K562 (cell line): ENCODE data around the gene PLCB3. TPM values are rescaled to one million over a fixed set of nuclear protein-coding genes. Genes with fewer than 3 reads are reported as not detected.
A peak's percentile ranks its signal among the peaks of the same experiment; 100 is the strongest.

Experiments
- CREB1 ChIP-seq, 2 experiments: sonication (generic) in 1 of 2; formaldehyde crosslinking in 1 of 2; IDR thresholded peaks; 2 replicates each; pipeline versions ENCODE4 v1.6.1 to v1.8.0; 2012 to 2022; ENCODE audit warnings: inconsistent platforms in 1 of 2, mild to moderate bottlenecking in 1 of 2, missing genetic modification reagents in 1 of 2, moderate library complexity in 1 of 2
- EP400 ChIP-seq: fragments of 450-650 bp; IDR thresholded peaks from 2 replicates; pipeline ENCODE4 v1.6.1; 2017; ENCODE audit warnings: antibody characterized with exemption, mild to moderate bottlenecking, moderate library complexity
- GATAD2A ChIP-seq: fragments of 450-650 bp; IDR thresholded peaks from 2 replicates; pipeline ENCODE4 v1.6.1; 2017
- HLTF ChIP-seq: fragments of 450-650 bp; IDR thresholded peaks from 2 replicates; pipeline ENCODE4 v1.6.1; 2016
- ILF3 ChIP-seq: fragments of 450-650 bp; IDR thresholded peaks from 2 replicates; pipeline ENCODE4 v1.6.1; 2018; ENCODE audit warnings: antibody characterized with exemption, mild to moderate bottlenecking, moderate library complexity, borderline replicate concordance
- KAT7 ChIP-seq: sonication (generic); formaldehyde crosslinking; IDR thresholded peaks from 2 replicates; pipeline ENCODE4 v1.8.0; 2022; ENCODE audit warnings: missing genetic modification reagents, mild to moderate bottlenecking, borderline replicate concordance
- PHF20 ChIP-seq: fragments of 450-650 bp; IDR thresholded peaks from 2 replicates; pipeline ENCODE4 v1.6.1; 2018; ENCODE audit not compliant: partially characterized antibody
- PHF8 ChIP-seq: fragments of 200-600 bp; sonication (generic); IDR thresholded peaks from 2 replicates; pipeline ENCODE4 v1.6.1; 2012; ENCODE audit warnings: mixed run types, mild to moderate bottlenecking, inconsistent platforms, low read length, moderate library complexity, borderline replicate concordance
- SIN3A ChIP-seq, 2 experiments: fragments of 150-350 bp in 1 of 2; IDR thresholded peaks; 2 replicates each; pipeline ENCODE4 v1.6.1; 2011 to 2016; ENCODE audit warnings: borderline replicate concordance in 2 of 2, low read depth in 2 of 2, low read length in 2 of 2, mild to moderate bottlenecking in 2 of 2, moderate library complexity in 2 of 2; ENCODE audit not compliant: control insufficient read depth in 1 of 2
- SMAD4 ChIP-seq: fragments of 250-450 bp; sonication (Bioruptor Pico); conservative IDR thresholded peaks from 2 replicates; pipeline ENCODE4 v1.8.0; 2021; ENCODE audit warnings: inconsistent platforms, mild to moderate bottlenecking, moderate library complexity
- SP2 ChIP-seq: IDR thresholded peaks from 2 replicates; pipeline ENCODE4 v1.6.1; 2011; ENCODE audit warnings: mild to moderate bottlenecking, low read depth, low read length, moderate library complexity; ENCODE audit not compliant: poor library complexity, severe bottlenecking; ENCODE audit errors: extremely low read depth
- SUPT5H ChIP-seq: fragments of 450-650 bp; IDR thresholded peaks from 2 replicates; pipeline ENCODE4 v1.6.1; 2016
- TBP ChIP-seq: optimal IDR thresholded peaks from 2 replicates; pipeline ENCODE3; 2011; ENCODE audit warnings: low read depth, low read length, improper control_type of control experiment
- TEAD2 ChIP-seq: fragments of 450-650 bp; IDR thresholded peaks from 2 replicates; pipeline ENCODE4 v1.6.1; 2016; ENCODE audit warnings: missing genetic modification characterization, control low read depth, missing compliant biosample characterization
- YY1 ChIP-seq, 3 experiments: IDR thresholded peaks; 2 replicates each; pipeline ENCODE4 v1.6.1; 2011; ENCODE audit warnings: low read length in 2 of 3, mild to moderate bottlenecking in 2 of 3, moderate library complexity in 2 of 3, borderline replicate concordance in 1 of 3, control low read depth in 1 of 3, low read depth in 1 of 3; ENCODE audit not compliant: insufficient read depth in 3 of 3, insufficient replicate concordance in 2 of 3, control insufficient read depth in 1 of 3, insufficient read length in 1 of 3; ENCODE audit errors: extremely low read depth in 1 of 3
- ZBTB7A ChIP-seq: IDR thresholded peaks from 2 replicates; pipeline ENCODE4 v1.6.1; 2011; ENCODE audit warnings: low read depth, mild to moderate bottlenecking, low read length, moderate library complexity, borderline replicate concordance; ENCODE audit not compliant: control insufficient read depth
- ZNF282 ChIP-seq: sonication (generic); formaldehyde crosslinking; IDR thresholded peaks from 2 replicates; pipeline ENCODE4 v1.8.1; 2023; ENCODE audit warnings: missing genetic modification reagents
- polyA plus RNA-seq, 8 experiments: library from polyadenylated mRNA; depleted of rRNA in 4 of 8; stranded (reverse) in 5 of 8; unstranded in 3 of 8; fragments of >200 nt; fragmentation: Nextera tagmentation in 2 of 8; fragmentation: Illumina TruSeq in 1 of 8; extraction: Ambion mirVana in 2 of 8; extraction: Trizol in 1 of 8; gene quantifications; 2 replicates each; pipeline versions ENCODE4 v1.2.1 to v1.2.3, GENCODE V29; 2011 to 2014; ENCODE audit warnings: inconsistent platforms in 1 of 8, missing spikeins in 1 of 8
- total RNA-seq, 7 experiments: library from RNA; depleted of rRNA in 6 of 7; stranded (reverse); fragments of >200 nt in 6 of 7; fragmentation: Illumina TruSeq in 2 of 7; extraction: Trizol in 2 of 7; gene quantifications; 2 replicates each; pipeline versions ENCODE4 v1.2.1 to v1.2.3, GENCODE V29; 2011 to 2021; ENCODE audit warnings: low replicate concordance in 1 of 7
- TF ChIP-seq, protein P1 (sequence below), 2 experiments: fragments of 200-800 bp in 1 of 2; sonication (Bioruptor generic) in 1 of 2; sonication (generic) in 1 of 2; formaldehyde crosslinking in 1 of 2; IDR thresholded peaks in 1 of 2; conservative IDR thresholded peaks in 1 of 2; 2 replicates each; pipeline versions ENCODE4 v1.5.0 to v1.6.1; 2016 to 2020; ENCODE audit warnings: missing compliant biosample characterization in 1 of 2, missing genetic modification characterization in 1 of 2, missing genetic modification reagents in 1 of 2
- TF ChIP-seq, protein P2 (sequence below), 2 experiments: IDR thresholded peaks; 2 replicates each; pipeline ENCODE4 v1.6.1; 2012; ENCODE audit warnings: improper control_type of control experiment in 2 of 2, low read depth in 2 of 2, low read length in 2 of 2, borderline replicate concordance in 1 of 2

Gene PLCB3
- total and polyA plus RNA-seq, 9 of the 15 experiments (the other 6 are each of a cell fraction or from before 2014, with no cell fraction given) = 0.31 to 44.8 (median 14.6) TPM

DNA sequence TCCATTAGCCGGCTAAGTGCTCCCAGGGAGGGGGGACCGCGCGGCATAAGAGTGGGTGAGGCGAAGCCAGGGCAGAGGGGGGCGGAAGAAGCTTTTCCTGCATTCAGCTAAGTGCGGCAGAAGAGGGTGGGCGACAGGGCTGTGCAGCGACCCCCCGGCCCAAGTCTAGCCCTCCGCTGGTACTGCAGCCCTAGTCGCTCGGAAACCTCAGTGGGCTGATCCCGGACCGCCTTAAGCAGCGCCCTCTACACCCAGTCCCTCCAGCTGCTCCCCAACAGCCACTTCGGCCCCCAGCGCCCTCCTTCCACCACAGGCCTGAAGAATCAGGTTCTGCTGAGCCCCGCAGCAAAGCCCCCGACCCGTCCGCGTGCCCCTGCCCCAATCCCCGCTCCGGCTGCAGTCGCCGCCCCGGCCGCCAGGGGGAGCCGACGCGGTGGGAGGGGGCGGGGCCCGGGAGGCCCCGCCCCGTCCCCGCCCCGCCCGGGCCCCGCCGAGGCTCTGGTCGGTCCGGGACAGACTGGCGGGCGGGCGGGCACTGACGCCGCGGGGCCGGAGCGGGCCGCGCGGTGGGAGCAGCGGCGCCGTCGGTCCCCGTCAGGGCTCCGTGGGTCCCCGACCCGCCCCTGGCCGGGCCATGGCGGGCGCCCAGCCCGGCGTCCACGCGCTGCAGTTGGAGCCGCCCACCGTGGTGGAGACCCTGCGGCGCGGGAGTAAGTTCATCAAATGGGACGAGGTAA, at the start of gene PLCB3 (continued):
- TF ChIP-seq CREB1 (IDR thresholded peaks at IDR 0.05) = no peak
- peak; percentile 45; the same call in 1 of the 2 replicates for TF ChIP-seq CREB1 (CRISPR knock-in tag; IDR thresholded peaks at IDR 0.05)
- TF ChIP-seq PHF8 = peak; percentile 77; the same call in 1 of the 2 replicates
- no peak for TF ChIP-seq ZNF282 (CRISPR knock-in tag)
- TF ChIP-seq ZBTB7A = peak; percentile 97
- TF ChIP-seq, protein P1, sequence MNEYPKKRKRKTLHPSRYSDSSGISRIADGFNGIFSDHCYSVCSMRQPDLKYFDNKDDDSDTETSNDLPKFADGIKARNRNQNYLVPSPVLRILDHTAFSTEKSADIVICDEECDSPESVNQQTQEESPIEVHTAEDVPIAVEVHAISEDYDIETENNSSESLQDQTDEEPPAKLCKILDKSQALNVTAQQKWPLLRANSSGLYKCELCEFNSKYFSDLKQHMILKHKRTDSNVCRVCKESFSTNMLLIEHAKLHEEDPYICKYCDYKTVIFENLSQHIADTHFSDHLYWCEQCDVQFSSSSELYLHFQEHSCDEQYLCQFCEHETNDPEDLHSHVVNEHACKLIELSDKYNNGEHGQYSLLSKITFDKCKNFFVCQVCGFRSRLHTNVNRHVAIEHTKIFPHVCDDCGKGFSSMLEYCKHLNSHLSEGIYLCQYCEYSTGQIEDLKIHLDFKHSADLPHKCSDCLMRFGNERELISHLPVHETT (CRISPR knock-in tag; conservative IDR thresholded peaks at IDR 0.05 in 1 of 2, IDR thresholded peaks at IDR 0.05 in 1 of 2) = peak in 1 of 2 experiments; percentile 82; a peak in 2 of 4 replicates
- TF ChIP-seq SIN3A (IDR thresholded peaks at IDR 0.05; ENCODE audit: borderline replicate concordance in 2 of 2, control insufficient read depth in 1 of 2, low read depth in 2 of 2, low read length in 2 of 2) = peak in 1 of 2 experiments; percentile 80; a peak in 1 of 4 replicates
- TF ChIP-seq KAT7 (CRISPR knock-in tag) = 0 out of 2 replicates have a peak, but pooled peaks have one; percentile 72
- peak; percentile 29 for TF ChIP-seq TBP
- TF ChIP-seq EP400 = peak; percentile 64; the same call in 1 of the 2 replicates
- TF ChIP-seq GATAD2A = peak; percentile 59; the same call in 1 of the 2 replicates
- TF ChIP-seq HLTF = peak; percentile 39; the same call in 1 of the 2 replicates
- peak; percentile 59; the same call in 1 of the 2 replicates for TF ChIP-seq SMAD4 (CRISPR knock-in tag)
- no peak for TF ChIP-seq TEAD2 (tag)
- TF ChIP-seq YY1 (IDR thresholded peaks at IDR 0.05; ENCODE audit: borderline replicate concordance in 1 of 3, control insufficient read depth in 1 of 3, extremely low read depth in 1 of 3, insufficient read depth in 3 of 3, insufficient read length in 1 of 3, insufficient replicate concordance in 2 of 3, low read depth in 1 of 3, low read length in 2 of 3) = peak in 2 of 3 experiments; percentile 46 to 65
- peak; percentile 46; the same call in 1 of the 2 replicates for TF ChIP-seq SUPT5H
- TF ChIP-seq PHF20 = no peak
- TF ChIP-seq, protein P2, sequence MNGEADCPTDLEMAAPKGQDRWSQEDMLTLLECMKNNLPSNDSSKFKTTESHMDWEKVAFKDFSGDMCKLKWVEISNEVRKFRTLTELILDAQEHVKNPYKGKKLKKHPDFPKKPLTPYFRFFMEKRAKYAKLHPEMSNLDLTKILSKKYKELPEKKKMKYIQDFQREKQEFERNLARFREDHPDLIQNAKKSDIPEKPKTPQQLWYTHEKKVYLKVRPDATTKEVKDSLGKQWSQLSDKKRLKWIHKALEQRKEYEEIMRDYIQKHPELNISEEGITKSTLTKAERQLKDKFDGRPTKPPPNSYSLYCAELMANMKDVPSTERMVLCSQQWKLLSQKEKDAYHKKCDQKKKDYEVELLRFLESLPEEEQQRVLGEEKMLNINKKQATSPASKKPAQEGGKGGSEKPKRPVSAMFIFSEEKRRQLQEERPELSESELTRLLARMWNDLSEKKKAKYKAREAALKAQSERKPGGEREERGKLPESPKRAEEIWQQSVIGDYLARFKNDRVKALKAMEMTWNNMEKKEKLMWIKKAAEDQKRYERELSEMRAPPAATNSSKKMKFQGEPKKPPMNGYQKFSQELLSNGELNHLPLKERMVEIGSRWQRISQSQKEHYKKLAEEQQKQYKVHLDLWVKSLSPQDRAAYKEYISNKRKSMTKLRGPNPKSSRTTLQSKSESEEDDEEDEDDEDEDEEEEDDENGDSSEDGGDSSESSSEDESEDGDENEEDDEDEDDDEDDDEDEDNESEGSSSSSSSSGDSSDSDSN (IDR thresholded peaks at IDR 0.05; ENCODE audit: borderline replicate concordance in 1 of 2, low read depth in 2 of 2, low read length in 2 of 2) = 0 out of 4 replicates have a peak, but pooled peaks of 1 of the 2 experiments have one; percentile 29
- no peak for TF ChIP-seq ILF3
- TF ChIP-seq SP2 = no peak
